Colonic mucosa (tissue), 4 donors: ENCODE measurements around the gene B2M. TPM values are rescaled to one million over a fixed set of nuclear protein-coding genes. Genes with fewer than 3 reads are reported as not detected.

ENCODE experiments used
- DNase-seq: peaks from one replicate; pipeline ENCODE4 v3.0.0-alpha.2; 2020
- H3K27ac ChIP-seq: fragments of 200-600 bp; one replicate; pipeline ENCODE4 v1.8.0; 2021
- H3K27me3 ChIP-seq: fragments of 200-600 bp; one replicate; pipeline ENCODE4 v1.8.0; 2021
- H3K36me3 ChIP-seq: fragments of 200-600 bp; one replicate; pipeline ENCODE4 v1.8.0; 2021
- H3K4me1 ChIP-seq: fragments of 200-600 bp; one replicate; pipeline ENCODE4 v1.8.0; 2021; ENCODE audit warnings: mild to moderate bottlenecking
- H3K4me3 ChIP-seq: fragments of 200-600 bp; one replicate; pipeline ENCODE4 v1.8.0; 2021
- H3K9ac ChIP-seq, 2 donors: one replicate each; pipeline ENCODE4 v1.7.0; 2013; ENCODE audit warnings: control low read depth in 2 of 2, low read depth in 2 of 2, low read length in 2 of 2
- H3K9me3 ChIP-seq: fragments of 200-600 bp; one replicate; pipeline ENCODE4 v1.8.0; 2021
- CTCF ChIP-seq: fragments of 200-600 bp; IDR thresholded peaks from one replicate; pipeline ENCODE4 v1.8.0; 2022; ENCODE audit warnings: antibody characterized with exemption, mild to moderate bottlenecking
- intact Hi-C: fragments of 100-400 bp; cut with DNase I; formaldehyde crosslinking; loops from one replicate; pipeline ENCODE4 v1.14.1; 2022
- total RNA-seq, 2 donors: library from RNA; stranded (reverse); fragmentation: NEBNext Ultra II Directional in 1 of 2; extraction: Animal tissue kit (Norgen Biotek cat#: 25700) in 1 of 2; gene quantifications; one replicate each; pipeline ENCODE4 v1.2.1, GENCODE V29; 2021
- donor health status: healthy.
- donor health status: DM: no; HTN: no; CAD: no.
- donor health status: DM: no; HTN: no; CAD: no.

B2M gene
- total RNA-seq, 2 donors from 2014 or later = 1,783 to 5,339 TPM

GRCh38 chr15:44728576-44729407 is 17.5 kb downstream of the B2M start:
- Histone ChIP-seq H3K27me3 (no peaks in the 10 kb centered on the region), H3K9me3 (no peaks in the 10 kb centered on the region), H3K4me1 (peaks cover 20% of the 10 kb centered on the region), H3K9ac (peak overlapping the region; percentile 95 to 98), H3K27ac (peak overlapping the region; percentile 95), H3K36me3 (no peaks in the 10 kb centered on the region), H3K4me3 (peak overlapping the region; percentile 42)
- TF ChIP-seq CTCF = no peak
- DNase-seq = peak; percentile 97
- intact Hi-C loops = loop anchor here (1.0 kb wide), 1 partner anchor 16 kb away; no protein-coding TSS in a partner anchor

GRCh38 chr15:44729408-44730127 is 18.3 kb downstream of the B2M start:
- Histone ChIP-seq H3K27me3 (no peaks in the 10 kb centered on the region), H3K9ac (peak overlapping the region; percentile 95 to 98), H3K36me3 (no peaks in the 10 kb centered on the region), H3K4me3 (peak overlapping the region; percentile 42), H3K4me1 (peaks cover 20% of the 10 kb centered on the region), H3K27ac (peak overlapping the region; percentile 95), H3K9me3 (no peaks in the 10 kb centered on the region)
- no peak for TF ChIP-seq CTCF
- peak; percentile 56 for DNase-seq
- intact Hi-C loops = loop anchor here (10.0 kb wide), 1 partner anchor 155 kb away; no protein-coding TSS in a partner anchor

GRCh38 chr15:44734839-44735481 is 23.6 kb downstream of the B2M start:
- peak overlapping the region; percentile 42 for H3K27ac ChIP-seq
- H3K4me1 ChIP-seq = peaks cover 5% of the 10 kb centered on the region
- DNase-seq = no peak
- H3K9me3 ChIP-seq = no peaks in the 10 kb centered on the region
- intact Hi-C loops = loop anchor here (10.0 kb wide), 1 partner anchor 160 kb away; no protein-coding TSS in a partner anchor
- no peak for TF ChIP-seq CTCF
- no peaks in the 10 kb centered on the region for H3K27me3 ChIP-seq
- no peak overlapping the region for H3K4me3 ChIP-seq
- H3K9ac ChIP-seq = no peak overlapping the region
- H3K36me3 ChIP-seq = no peaks in the 10 kb centered on the region

GRCh38 chr15:44735482-44736180 is 24.3 kb downstream of the B2M start:
- Histone ChIP-seq H3K27me3 (no peaks in the 10 kb centered on the region), H3K27ac (peak overlapping the region; percentile 42), H3K36me3 (no peaks in the 10 kb centered on the region), H3K4me1 (peaks cover 5% of the 10 kb centered on the region), H3K4me3 (no peak overlapping the region), H3K9ac (peak overlapping the region in 1 of 2 donors; percentile 38), H3K9me3 (no peaks in the 10 kb centered on the region)
- peak; percentile 27 for DNase-seq
- TF ChIP-seq CTCF = no peak
- intact Hi-C loops = loop anchor here (10.0 kb wide), 1 partner anchor 161 kb away; no protein-coding TSS in a partner anchor
